GM18526 (cell line): Measurements from ENCODE around the gene PI4KB.

ENCODE experiments used
- POLR2A ChIP-seq: IDR thresholded peaks from 3 replicates; pipeline ENCODE4 v1.6.1; 2011; ENCODE audit not compliant: insufficient read length; ENCODE audit errors: extremely low read depth

PI4KB gene

DNA sequence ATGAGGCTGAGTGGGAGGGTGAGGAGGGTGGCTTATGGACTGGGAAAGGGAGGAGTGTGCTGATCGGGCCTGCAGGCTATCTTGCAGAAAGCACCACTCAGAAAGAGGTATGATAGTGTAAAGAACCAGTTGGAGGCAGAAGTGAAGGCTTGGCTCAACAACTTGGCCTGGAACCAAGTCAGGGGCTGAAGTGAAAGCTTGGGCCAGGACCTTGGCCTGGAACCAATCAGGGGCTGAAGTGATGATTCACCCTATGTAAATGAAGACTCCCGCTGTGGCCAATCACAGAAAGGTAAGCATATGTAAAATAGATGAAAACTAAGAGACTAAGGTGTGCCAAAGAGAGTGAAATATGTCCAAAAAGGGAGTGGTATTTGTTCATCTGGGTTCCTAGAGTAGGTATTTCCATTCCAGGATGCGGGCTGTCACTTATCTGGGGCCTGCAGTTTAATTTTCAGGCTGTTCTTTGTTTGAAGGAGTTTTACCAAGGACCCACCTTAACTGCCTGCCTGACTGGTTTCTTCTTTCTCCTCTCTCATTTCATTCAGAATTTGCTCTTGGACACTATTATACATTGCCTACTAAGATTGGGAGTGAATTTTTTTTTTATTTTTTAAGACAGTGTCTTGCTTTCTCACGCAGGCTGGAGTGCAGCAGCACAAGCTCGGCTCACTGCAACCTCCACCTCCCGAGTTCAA lies 25.0 kb upstream of the PI4KB start:
- no peak for TF ChIP-seq POLR2A

DNA sequence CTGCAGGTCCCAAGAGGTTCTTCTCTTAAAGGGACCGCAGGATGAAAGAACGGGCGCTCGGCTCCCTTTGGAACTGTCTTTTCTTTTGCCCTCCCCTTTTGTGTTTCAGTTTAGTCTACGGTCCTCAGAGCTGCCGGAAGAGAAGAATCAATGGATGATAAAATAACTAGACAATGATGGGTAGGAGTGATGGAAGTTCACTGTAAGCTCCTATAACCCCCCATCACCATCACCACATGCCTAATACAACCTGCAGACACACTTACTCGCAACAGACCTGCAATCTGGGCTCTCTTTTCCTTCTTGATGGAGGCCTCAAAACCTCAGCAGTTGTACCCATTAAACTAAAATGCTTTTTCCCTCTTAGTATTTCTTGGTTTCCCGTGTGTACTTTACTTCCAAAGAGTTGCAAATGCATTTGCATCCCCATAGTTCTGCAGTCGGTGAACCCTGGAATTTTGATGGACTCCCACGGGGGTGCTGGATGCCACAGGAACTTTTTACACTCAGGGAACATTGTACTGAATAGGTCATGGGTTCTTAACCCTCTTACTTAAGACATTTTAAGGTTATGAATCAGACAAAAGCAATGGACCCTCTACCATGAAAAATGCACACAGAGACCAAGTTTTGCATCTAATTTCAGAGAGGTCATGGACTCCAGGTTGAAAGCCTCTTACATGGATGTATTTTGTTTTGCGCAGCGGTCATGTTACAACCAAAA lies 20.5 kb upstream of the PI4KB start:
- no peak for TF ChIP-seq POLR2A

DNA sequence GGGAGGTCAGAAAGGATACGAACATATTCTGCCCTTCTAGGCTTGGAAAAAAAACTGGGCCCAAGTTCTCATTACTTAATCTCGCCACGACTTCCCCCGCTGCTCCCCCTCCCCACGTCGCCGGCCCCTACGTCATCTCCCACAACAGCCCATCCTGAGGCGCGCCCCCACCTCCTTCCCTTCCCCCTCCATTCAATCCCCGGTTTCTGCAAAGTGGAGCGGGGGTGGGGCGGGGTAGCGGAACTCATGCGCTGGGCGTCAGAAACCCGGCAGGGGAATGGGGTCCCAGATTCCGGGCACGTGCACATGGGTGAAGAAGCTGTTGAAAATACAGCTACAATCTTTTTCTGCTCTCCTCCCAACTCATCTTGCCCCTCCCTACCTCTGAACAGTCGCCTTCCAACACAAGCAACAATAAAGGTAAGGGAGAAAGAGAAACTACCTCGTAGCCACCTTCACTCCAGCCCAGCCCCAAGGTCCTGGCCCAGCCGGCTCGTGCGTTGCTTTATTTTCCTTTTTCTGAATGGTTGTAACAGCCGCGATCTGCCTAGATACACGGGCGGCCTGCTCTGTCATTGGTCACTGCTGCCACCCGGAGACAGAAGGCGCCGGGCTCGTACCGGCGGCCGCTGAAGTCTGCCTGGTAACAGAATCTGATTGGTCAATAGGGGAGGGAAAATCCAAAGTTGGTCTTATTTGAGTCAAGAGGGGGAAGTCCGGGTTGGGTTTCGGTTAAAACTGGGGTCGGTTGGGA lies 19.7 kb upstream of the PI4KB start, which contains the start of gene RFX5:
Gene RFX5 (minus strand): TSS at position 484 of the 754 bp plus-strand sequence. CDS start 932 bp downstream, outside the sequence.
- peak; percentile 54 for TF ChIP-seq POLR2A

DNA sequence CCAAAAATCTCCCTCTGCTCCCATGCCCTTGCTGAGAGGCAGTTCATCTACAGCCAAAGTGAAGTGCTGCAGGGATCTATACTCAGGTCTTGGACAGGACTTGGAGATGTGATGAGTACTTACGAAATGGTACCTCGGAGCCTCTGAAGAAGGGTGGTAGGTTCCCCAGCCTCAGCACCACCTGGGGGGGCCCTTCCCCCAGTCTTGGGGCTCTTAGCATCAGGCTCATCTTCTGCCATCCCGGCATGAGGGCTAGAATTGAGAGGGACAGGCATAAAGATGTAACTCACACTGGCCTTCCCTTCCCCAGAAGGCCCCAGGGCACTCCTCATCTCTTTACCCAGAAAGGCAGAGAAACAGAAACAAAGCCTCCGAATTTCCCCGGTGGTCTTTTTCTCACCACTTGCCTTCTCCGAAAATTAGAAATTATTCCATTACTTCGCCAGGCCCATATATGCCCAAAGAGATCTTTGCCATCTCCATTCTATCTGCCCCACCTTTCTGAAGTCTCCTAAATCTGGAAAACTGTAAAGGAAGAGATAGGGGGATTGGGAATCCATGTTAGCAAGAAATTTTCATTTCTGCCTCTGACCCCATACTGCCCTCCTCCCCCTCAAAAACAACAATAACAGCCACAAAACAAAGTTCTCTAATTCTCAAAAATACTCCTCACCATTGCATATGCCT lies 19.0 kb upstream of the PI4KB start:
- no peak for TF ChIP-seq POLR2A

DNA sequence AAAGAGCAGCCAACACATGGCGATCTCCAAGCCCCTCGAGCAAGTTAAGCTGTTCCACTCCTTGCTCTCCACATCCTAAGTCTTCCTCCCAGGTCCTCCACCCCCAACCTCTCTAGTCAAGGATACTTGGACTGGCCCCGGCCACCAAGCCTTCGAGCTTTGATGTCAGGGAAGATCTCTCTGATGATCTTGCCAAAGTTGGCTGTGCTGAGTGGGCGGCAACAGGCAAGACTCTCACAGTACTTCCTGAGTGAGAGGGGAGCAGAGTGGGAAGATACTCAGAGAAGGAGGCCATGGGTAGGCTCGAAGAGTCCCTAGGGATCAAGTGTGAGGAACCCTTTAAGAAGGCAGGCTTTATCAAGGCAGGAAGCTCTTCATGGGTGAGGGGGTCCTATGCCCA lies 17.1 kb upstream of the PI4KB start:
- no peak for TF ChIP-seq POLR2A

DNA sequence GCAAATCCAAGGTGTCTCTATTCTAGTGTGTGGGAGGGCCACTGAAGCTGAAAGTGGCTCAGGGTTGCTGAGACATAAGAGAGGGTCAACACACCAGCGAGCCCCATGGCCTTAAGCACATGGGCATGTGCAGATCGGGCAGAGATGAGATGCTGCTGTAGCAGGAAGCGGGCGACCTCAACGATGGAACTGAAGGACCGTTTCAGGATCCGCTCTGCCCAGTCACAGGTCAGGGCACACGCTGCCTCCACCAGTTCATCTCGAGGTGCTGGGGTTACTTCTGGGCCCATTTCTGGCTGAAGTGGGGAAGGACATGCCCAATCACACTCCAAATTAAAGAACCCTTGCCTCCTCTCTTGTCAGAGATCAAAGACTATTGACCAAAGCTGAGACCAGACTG lies 16.4 kb upstream of the PI4KB start:
- TF ChIP-seq POLR2A: no peak

DNA sequence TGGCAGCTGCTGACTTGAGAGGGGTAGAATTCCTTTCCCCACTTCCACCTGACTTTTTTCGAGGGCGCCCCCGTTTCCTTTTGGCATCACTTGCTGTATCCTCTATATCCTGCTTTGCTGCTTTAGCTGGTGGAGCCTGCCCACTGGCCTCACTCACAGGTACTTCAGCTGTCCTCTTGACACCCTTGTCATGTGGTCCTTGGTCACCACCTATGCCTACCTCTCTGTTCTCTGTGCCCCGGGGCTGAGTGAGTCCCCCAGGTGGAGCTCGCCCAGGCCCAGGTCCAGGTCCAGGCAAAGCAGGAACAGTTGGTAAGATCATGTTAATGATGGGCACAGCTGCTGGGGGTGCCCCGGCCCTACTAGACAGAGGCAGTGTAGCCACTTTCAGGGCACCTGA lies 15.4 kb upstream of the PI4KB start:
- TF ChIP-seq POLR2A: no peak

DNA sequence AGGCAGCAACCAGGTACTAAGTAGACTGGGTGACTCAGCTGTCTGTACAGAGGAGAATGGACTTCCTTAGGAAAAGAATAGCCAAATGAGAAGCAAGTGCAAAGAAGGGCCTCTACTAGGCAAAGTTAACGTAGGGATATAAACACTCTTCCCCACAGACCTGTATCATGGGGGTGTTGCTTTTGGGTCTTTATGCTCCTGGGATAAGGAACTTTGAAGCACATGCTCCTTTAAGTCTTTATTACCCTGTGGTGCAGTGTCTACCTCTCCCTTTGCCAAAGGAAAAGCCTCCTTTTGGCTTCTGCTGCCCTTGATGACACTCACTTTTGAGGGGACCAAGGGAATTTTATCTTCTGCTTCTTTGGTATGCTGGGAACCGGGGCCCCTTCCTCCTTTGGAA lies 14.8 kb upstream of the PI4KB start:
- TF ChIP-seq POLR2A: no peak

DNA sequence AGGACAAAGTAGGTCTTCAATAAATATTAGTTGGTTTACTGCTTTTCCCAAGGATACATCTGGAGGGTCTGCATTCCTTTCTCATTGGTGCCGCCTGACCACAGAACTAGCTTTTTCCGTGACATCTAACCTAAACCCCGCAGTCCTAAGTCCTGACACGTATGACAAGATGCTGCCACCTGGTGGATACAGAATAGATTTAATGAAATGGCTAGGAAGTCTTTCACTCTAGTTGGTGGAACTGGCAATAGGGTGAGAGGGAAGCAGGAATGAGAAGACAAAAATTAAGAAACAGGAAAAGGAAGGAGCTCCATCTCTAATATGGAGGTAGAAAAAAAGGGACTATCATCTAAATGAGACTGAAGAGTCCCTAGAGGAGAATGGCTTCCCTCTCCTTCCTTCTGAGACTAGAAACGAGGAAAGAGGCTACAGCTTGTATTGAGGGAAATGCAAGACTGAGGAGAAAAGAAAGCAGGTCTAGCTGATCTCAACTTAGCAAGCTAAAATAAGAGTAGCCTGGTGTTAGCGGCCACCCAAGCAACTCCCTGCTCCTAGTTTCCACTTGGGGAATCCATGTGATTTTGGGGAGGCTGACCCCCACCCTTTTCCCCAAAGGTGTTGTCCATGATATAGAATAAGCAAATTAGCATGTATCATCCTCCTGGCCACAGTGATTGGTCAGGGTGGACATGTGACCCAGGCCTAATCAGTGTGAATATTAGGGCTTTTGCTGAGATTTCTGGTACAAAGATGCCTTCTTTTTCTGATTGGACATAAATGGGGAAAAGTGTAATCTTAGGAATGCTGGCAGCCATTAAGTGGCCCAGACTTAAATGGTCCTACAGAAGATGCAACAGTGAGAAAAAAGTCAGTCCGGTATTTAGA lies 13.9 kb upstream of the PI4KB start:
- TF ChIP-seq POLR2A: no peak

DNA sequence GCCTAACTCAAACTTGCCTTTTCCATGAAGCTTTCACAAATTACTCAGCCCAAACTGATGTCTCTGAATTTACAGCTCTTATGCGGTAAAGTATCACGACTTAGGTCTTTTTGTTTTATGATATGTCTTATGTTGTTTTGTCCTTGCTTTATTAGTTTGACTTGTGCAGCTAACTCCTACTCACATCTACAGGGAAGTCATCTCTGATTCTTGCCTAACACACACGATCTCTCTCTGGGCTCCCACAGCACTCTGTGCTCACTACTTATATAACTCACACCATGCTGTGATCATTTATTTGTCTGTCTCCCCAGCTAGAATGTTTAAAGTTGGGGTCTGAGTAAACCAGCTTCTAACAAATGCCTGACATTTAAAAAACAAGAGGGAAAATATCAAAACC lies 9.3 kb upstream of the PI4KB start:
- no peak for TF ChIP-seq POLR2A

DNA sequence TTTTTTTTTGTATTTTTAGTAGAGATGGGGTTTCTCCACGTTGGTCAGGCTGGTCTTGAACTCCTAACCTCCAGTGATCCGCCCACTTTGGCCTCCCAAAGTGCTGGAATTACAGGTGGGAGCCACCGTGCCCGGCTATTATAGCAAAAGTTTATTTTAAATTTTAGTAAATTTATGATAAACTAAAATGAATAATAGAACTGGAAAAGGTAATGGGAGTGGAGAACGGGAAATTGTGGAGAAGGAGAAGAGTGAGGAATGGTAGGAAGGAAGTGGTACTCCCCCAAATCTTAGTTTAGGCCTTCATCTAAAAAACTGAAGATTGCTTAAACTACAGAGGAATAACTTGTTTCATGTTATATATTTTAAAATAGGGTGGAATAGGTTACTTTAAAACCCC lies 7.6 kb upstream of the PI4KB start:
- TF ChIP-seq POLR2A: no peak

DNA sequence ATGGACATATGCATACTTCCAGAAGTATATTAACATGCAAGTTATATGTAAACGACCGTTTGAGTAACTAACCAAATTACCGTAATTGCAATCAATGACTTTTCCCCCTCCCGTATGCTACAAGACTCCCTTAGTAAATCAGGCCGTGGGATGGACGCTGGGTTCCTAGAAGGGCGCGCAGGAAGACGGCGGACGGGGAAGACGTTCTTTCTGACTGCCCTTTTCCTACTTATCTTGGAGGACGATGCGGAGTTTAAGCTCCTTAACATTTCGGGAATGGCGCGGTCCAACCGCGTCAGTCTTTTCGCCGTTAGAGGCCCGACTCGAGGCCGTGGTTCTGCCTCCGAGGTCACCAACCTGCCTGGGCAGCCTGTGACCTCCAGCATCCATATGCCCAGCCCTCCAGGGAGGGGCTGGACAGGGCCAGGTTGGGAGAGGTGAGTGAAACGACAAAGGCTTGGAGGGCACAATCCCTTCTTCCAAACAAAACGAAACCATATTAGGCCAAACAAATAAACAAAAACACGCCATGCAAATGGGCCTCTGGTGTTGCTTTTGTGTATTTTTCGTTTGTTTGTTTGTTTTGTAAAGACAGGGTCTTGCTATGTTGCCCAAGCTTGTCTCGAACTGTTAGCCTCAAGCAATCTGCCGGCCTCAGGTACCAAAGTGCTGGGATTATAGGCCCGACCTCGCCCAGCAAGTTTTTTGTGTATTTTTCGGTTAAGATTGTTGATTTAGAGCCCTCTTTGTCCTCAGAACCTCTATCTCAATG lies 873 bp upstream of the PI4KB start:
- TF ChIP-seq POLR2A: no peak

DNA sequence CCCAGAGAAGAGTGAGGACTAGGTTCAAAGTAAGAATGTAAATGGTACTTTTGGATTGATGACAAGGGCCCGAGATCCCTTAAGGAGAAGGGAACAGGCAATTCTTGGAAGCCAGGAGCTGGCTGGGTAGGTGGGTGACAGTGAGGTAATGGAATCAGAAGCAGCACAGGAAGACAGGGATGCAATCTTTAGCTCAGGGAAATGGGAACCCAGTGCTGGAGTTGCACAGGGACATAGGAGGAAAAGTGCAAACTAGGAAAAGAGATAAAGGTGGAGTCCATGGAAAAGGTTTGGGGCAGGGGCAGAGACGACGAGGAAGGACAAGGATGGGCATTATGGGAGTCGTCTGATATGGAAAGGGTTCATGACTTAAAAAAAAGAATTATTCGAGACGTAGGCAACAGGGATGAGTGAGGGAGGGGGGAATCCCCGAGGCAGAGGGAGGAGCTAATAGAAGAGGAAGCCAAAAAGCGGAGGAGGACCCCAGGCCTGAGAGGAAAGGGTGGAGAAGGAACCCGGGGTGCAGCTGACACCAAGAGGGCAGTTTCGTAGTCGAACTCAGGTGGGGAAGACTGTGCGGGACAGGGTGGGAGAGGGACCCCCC lies 495 bp downstream of the PI4KB start:
- TF ChIP-seq POLR2A: peak; percentile 58
